GM21786 (cell line): ENCODE results near the gene ELOB.

ENCODE experiments used
- ATAC-seq: cut with Tn5 transposase; IDR thresholded peaks from one replicate; pipeline ENCODE4 v1.9.1; 2021; ENCODE audit not compliant: unreplicated experiment

ELOB gene

GRCh38 chr16:2751577-2752034, 25.5 kb downstream of the ELOB start:
- ATAC-seq: peak; percentile 28

DNA sequence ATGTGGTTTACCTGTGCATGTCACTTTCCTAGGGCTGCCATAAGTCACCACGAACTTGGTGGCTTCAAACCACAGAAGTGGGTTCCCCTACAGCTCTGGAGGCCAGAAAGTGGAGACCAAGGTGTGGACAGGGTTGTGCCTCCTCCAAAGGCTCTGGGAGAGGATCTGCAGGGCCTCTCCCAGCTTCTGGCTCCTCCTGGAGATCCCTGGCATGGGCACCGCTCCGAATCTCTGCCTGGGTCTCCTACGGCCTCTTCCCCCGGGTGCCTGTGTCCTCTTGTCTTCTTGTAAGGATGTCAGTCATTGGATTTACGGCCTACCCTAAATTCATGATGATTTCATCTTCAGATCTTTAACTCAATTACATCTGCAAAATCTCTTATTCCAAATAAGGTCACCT, 27.1 kb downstream of the ELOB start:
- no peak for ATAC-seq

GRCh38 chr16:2749476-2749875, 27.6 kb downstream of the ELOB start:
- no peak for ATAC-seq

DNA sequence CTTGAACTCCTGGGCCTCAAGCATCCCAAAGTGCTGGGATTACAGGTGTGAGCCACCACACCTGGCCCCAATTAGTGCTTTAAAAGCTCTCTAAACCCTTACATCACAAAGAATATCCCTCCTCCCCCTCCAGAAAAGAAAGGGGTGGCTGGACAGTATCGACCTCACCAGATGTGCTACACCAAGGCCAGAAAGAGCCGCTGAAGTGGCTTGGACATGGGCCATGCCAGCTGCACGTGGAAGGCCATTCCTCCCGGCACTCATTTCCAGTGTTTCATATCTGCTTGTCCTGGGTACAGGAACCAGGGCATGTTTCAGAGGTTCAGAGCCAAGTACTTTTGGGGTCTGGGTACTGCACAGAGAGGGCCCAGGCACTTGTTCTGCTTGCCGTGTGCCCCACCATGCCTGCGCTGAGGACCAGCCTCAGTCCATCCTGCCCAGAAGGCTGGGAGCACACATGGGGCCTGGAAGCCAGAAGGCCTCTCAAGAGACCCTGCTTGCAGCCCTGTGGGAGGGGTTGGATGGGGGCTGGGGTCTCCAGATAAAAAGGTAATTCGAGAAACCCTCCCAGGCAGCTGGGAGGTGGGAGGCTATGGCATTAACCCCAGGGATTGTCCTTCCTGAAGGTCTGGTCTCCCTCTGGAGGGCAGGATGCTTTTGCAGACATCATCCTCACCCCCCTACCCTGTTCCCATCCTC, 28.2 kb downstream of the ELOB start:
- no peak for ATAC-seq

- ATAC-seq: no peak
These were observed 31.1 kb downstream of the ELOB start for GRCh38 chr16:2745961-2746360.

DNA sequence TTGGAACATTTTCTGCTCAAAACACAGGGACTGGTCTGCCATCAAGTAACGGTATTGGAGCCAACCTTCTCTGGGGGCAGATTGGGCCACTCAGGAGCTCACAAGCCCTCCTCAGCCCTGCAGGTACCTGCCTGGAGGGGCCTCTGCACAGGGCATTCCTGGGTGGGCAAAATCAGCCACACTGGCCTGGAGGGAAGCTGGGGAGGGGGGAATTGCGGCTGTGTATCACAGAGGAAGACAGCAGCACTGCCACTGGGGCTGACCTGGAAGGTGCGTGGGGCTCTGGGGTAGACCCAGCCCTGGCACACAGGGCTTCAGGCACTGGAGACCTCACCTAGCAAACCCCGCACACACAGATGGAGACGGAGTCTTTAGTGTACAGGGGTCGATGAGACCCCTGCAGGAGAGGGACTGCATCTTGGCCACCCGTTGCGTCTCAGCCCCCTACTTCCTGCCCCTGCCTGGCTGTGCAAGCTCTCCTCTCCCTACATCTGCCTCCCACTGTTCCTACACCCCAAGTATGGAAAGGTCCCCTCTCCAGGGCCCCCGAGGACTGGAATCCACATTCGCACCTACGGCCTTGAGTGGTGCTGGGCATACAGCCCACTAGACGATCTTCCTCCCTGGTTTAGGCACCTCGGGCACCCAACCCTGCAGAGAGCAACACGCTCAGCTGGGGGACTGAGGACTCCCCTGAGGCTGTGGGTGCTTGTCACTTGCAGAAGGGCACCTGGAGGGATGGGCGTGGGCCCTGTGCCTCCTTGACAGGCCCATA, 31.8 kb downstream of the ELOB start:
- no peak for ATAC-seq

- ATAC-seq: no peak
These were observed 32.4 kb downstream of the ELOB start for GRCh38 chr16:2744711-2745110.

- ATAC-seq: no peak
These were observed 33.9 kb downstream of the ELOB start for GRCh38 chr16:2743007-2743810.

- ATAC-seq: no peak
These were observed 34.6 kb downstream of the ELOB start for GRCh38 chr16:2742323-2743006.

DNA sequence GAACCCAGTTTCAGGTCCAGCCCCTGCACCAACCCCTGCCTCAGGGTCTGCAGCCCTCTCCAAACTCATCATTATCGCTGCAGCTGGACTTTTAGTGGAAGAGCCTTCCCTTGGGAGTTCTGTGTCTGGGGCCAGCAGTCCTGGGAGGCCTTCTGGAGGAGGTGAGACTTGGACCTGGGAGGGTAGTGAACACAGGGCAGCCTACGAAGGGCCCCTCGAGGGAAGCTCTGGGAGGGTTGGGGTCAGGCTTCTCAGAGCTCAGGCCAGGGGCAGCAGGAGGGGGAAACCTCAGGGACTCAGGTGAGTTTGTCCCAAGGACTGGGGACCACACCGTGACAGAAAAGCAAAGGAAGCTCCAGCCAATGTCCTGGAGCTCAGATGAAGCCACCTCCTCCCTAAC, 35.9 kb downstream of the ELOB start:
- ATAC-seq: no peak

GRCh38 chr16:2740476-2740875, 36.6 kb downstream of the ELOB start:
- ATAC-seq: no peak

- ATAC-seq: no peak
These were observed 37.3 kb downstream of the ELOB start for GRCh38 chr16:2739625-2740430.

DNA sequence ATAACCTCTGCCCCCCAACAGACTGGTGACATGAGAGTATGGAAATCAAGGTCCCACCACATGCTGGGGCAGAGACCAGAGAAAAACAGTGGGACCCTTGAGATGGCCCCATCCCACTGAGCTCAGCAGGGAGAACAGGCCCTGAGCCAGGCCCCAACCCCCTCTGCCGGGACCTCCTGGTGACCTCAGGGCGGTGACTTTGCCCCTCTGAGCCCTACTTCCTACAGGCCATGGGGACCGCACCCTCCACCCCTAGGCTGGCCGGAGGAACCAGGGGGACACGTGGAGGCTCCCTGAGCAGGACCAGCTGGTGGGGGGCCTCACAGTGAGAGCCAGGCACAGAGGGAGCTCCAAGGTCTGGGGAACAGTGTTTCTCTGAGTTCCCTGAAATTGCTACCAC, 38.5 kb downstream of the ELOB start:
- no peak for ATAC-seq

DNA sequence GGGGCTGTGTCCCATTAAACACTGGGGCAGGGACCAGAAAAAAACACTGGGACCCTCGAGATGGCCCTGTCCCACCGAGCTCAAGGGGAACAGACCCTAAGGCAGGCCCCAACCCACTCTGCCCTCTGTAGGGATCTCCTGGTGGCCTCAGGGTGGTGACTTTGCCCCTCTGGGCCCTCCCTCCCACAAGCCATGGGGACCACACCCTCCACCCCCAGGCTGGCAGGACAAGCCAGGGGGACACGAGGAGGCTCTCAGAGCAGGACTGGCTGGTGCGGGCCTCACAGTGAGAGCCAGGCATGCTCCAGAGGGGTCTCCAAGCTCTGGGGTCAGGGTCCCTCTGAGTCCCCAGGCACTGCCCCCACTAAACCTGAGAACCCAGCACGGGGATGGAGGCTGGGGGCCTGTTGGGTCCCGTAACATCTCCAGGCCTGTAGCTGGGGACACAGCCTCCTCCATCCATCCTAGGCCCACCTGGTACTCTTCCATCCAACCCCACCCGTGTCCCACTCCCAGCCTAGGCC, 39.1 kb downstream of the ELOB start:
- no peak for ATAC-seq

GRCh38 chr16:2737238-2737605, 39.9 kb downstream of the ELOB start:
- ATAC-seq: no peak

DNA sequence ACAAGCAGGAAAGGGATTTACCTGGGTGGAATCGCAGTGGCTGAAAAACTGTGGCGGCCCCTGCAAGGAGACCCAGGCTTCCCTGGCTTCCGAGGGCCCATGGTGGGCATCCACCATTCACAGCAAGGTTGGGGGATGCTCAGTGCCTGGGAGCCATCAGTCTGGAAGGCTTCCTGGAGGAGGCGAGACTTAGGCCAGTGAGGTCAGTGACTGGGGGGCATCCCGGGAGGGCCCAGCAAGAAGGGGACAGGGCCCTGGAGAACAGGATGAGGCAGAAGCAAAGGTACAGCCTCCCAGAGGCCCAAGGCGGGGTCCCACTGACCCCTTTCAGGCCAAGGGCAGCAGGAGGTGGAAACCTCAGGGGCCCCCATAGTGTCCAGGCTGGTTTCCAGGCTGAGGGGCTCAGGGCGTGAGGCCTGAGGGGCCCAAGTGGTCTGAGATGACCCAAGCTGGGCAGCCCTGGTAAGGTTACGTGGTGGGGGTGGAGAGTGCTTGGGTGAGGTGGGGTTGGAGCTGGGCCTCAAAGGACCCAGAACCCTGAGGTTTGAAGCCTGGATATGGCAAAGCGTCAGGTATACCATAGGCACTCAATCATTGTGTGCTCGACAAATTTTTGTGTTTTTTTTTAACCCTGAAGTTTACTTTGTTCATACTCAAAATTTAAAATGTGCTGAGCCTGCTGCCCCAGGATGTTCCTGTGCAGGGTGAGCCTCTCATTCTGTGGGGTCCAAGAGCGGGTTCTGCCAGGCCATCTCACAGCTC, 40.4 kb downstream of the ELOB start:
- ATAC-seq: no peak

GRCh38 chr16:2734844-2735515, 42.1 kb downstream of the ELOB start:
- ATAC-seq: no peak

DNA sequence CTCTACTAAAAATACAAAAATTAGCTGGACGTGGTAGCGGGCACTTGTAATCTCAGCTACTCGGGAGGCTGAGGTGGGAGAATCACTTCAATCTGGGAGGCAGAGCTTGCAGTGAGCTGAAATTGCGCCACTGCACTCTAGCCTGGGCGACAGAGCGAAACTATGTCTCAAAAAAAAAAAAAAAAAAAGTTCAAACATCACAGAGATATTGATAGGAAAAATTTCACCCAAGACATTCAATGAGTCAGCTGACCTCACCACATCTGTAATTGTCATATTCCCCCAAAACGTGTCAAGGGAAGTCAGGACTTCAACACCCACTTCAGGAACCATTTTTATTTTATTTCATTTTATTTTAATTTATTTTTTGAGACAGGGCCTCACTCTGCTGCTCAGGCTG, 49.0 kb downstream of the ELOB start:
- no peak for ATAC-seq

GRCh38 chr16:2726923-2727322, 50.2 kb downstream of the ELOB start:
- ATAC-seq: no peak
